Esophagus muscularis mucosa (tissue), 3 donors: ENCODE measurements around the gene CD151.
A peak's percentile ranks its signal among the peaks of the same experiment; 100 is the strongest.

ENCODE experiments used
- POLR2A ChIP-seq: fragments of 450-650 bp; IDR thresholded peaks from one replicate; pipeline ENCODE4 v1.6.1; 2017; ENCODE audit warnings: antibody characterized with exemption, moderate library complexity, mild to moderate bottlenecking, low read depth
- TF ChIP-seq, protein P1 (sequence below), 3 experiments: fragments of 200-600 bp in 2 of 3; fragments of 450-650 bp in 1 of 3; sonication (generic) in 2 of 3; IDR thresholded peaks; one replicate each; pipeline ENCODE4 v1.5.1; 2017 to 2019; ENCODE audit warnings: antibody characterized with exemption in 3 of 3, mild to moderate bottlenecking in 2 of 3, moderate library complexity in 1 of 3

DNA sequence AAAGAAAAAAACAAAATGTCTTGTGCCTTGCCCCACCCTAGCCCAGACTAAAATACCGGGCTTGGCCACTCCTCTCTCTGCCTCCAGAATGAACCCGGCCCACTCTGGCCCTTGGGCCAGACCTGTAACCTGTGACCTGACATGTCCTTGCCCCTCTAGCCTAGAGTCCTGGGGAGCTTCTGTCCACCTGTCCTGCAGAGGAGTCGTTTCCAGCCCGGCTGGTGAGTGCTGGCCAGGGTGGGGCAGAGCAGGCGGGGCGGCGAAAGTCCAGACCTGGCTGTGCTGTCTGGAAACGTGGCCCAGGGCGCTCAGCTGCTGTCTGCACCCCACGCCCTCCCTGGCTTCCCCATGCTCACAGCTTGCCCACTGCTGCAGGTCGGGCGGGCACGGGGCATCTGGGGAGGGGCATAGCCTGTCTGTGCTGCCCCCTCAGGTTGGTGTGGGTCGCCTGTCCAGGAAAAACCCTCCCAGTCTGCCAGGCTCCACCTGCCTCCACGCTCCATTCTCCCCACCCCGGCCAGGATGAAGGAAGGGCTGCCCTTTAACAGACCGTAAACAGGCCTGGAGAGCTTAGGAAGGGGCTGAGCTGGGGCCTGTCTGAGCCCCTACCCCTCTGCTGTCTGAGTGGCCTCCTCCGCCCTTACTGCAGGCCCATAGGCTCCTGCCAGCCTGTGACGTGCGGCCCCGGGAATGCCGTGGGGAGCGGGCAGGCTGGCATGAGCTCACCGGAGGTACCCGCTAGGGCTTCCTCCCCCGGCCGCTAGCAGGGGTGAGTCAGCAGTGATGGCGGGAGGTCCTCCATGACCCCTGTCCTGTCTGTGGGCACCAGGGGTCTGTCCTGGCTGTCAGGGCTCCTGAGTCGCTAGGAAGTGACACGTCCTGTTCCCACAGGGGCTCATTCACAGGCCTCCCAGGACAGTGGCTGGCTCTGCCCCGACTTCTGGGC lies 1.9 kb downstream of the CD151 start:
- TF ChIP-seq, protein P1, sequence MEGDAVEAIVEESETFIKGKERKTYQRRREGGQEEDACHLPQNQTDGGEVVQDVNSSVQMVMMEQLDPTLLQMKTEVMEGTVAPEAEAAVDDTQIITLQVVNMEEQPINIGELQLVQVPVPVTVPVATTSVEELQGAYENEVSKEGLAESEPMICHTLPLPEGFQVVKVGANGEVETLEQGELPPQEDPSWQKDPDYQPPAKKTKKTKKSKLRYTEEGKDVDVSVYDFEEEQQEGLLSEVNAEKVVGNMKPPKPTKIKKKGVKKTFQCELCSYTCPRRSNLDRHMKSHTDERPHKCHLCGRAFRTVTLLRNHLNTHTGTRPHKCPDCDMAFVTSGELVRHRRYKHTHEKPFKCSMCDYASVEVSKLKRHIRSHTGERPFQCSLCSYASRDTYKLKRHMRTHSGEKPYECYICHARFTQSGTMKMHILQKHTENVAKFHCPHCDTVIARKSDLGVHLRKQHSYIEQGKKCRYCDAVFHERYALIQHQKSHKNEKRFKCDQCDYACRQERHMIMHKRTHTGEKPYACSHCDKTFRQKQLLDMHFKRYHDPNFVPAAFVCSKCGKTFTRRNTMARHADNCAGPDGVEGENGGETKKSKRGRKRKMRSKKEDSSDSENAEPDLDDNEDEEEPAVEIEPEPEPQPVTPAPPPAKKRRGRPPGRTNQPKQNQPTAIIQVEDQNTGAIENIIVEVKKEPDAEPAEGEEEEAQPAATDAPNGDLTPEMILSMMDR (IDR thresholded peaks at IDR 0.05): peak in 1 of 3 experiments; percentile 8
- TF ChIP-seq POLR2A: peak; percentile 49
